Fibroblast of villous mesenchyme (primary cell): Measurements from ENCODE around the gene USP48. TPM values are rescaled to one million over a fixed set of nuclear protein-coding genes. Genes with fewer than 3 reads are reported as not detected.

Experiments used
- DNase-seq: peaks from one replicate; pipeline ENCODE4 v3.0.0-alpha.2; 2010; ENCODE audit warnings: low read depth
- H3K4me3 ChIP-seq: 2 replicates; pipeline ENCODE4 v1.5.1; 2011; ENCODE audit warnings: low read depth, mild to moderate bottlenecking, low read length
- CTCF ChIP-seq: IDR thresholded peaks from 2 replicates; pipeline ENCODE4 v1.5.1; 2012; ENCODE audit warnings: low read depth, mild to moderate bottlenecking, low read length; ENCODE audit not compliant: insufficient read depth
- total RNA-seq: library from RNA; depleted of rRNA; stranded (reverse); fragments of >200 nt; gene quantifications from 2 replicates; pipeline ENCODE4 v1.2.3, GENCODE V29; 2012

Gene USP48
- total RNA-seq, 1 donor, result 52.2 TPM

- no peak for TF ChIP-seq CTCF
- H3K4me3 ChIP-seq, result no peak overlapping the region
- no peak for DNase-seq
Measured at GRCh38 chr1:21671915-21672314, 111.0 kb downstream of the USP48 start.

GRCh38 chr1:21670956-21671902 lies 111.7 kb downstream of the USP48 start:
- H3K4me3 ChIP-seq, result no peak overlapping the region
- DNase-seq, result no peak
- no peak for TF ChIP-seq CTCF

- DNase-seq, result no peak
- no peak overlapping the region for H3K4me3 ChIP-seq
- TF ChIP-seq CTCF, result no peak
Measured at GRCh38 chr1:21670059-21670881, 112.7 kb downstream of the USP48 start.

DNA sequence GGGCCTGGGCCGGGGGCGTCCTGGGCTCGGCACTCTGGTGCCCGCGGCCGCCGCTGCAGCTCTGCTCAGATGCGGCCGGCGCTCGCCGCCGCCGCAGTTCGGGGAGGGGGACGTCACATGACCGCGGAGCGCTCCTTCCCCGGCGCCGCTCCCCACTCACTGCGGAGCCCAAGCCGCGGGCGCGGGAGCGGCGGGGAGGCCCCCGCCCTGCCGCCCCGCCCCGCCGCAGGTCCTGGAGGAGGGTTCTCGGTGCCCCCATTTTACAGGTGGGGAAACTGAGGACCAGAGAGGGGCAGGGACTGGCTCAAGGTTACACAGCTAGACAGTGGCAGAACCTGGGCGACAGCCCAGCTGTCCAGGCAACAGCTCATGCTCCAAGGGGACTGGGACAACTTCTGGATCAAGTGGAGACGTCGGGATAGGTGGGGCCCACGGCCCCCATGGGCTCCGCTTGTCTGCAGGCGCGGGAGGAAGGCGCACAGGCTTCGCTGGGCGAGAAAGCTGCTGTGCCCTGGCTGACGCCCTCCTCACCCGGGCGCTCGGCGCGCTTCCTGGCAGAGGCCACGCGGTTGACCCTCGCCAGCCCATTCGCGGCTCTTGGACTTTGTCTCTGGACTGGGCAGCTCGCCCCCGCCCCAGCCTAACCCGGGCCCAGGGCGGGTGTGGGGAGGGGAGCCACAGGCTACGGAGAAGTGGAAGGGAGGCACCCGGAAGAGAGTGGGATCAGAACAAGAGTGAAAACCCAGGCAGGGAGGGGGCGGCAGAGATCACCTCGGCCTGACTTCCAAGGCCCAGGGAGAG lies 113.5 kb downstream of the USP48 start, which contains the start of gene RAP1GAP:
Gene RAP1GAP, minus strand, starts transcription at position 100 of the 801 bp plus-strand sequence. CDS start 49,325 bp downstream, outside the sequence.
- DNase-seq, result no peak
- no peak for TF ChIP-seq CTCF
- peak within 1 kb of the TSS; percentile 31 for H3K4me3 ChIP-seq

GRCh38 chr1:21668951-21669257 lies 114.0 kb downstream of the USP48 start:
- TF ChIP-seq CTCF, result no peak
- no peak for DNase-seq
- H3K4me3 ChIP-seq, result peak overlapping the region; percentile 31

- peak overlapping the region; percentile 31 for H3K4me3 ChIP-seq
- no peak for DNase-seq
- no peak for TF ChIP-seq CTCF
Measured at GRCh38 chr1:21668232-21668950, 114.6 kb downstream of the USP48 start.
